Measurements from ENCODE around the gene SLC7A6.

The SLC7A6 gene

DNA sequence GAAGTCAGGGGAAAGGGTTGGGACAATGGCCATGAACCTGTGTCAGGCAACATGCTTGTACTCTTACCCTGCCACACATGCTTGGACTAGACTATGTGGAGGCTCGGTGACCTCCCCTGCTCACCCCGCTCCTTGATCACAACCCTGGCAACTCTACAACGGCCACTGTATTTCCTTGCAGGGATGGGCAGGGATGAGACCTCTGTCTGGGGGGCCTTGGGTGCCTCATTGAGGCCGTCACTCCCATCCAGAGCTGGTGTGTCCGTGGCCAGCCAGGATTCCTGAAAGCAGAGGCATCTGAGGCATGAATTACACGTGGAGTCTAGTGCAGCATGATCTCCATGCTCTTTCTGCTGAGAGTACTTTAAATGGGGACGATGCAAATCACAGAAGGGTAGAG, 18.2 kb upstream of the SLC7A6 start:
- TF ChIP-seq CSRNP3 (CRISPR knock-in tag; IDR thresholded peaks at IDR 0.05): no peak
- no peak for TF ChIP-seq ZNF565 (CRISPR knock-in tag; conservative IDR thresholded peaks at IDR 0.05; ENCODE audit: low read depth)
- TF ChIP-seq TCF4 (CRISPR knock-in tag; IDR thresholded peaks at IDR 0.05; ENCODE audit: borderline replicate concordance): no peak
- TF ChIP-seq SNAI2 (CRISPR knock-in tag; IDR thresholded peaks at IDR 0.05): no peak
- TF ChIP-seq, protein P1, sequence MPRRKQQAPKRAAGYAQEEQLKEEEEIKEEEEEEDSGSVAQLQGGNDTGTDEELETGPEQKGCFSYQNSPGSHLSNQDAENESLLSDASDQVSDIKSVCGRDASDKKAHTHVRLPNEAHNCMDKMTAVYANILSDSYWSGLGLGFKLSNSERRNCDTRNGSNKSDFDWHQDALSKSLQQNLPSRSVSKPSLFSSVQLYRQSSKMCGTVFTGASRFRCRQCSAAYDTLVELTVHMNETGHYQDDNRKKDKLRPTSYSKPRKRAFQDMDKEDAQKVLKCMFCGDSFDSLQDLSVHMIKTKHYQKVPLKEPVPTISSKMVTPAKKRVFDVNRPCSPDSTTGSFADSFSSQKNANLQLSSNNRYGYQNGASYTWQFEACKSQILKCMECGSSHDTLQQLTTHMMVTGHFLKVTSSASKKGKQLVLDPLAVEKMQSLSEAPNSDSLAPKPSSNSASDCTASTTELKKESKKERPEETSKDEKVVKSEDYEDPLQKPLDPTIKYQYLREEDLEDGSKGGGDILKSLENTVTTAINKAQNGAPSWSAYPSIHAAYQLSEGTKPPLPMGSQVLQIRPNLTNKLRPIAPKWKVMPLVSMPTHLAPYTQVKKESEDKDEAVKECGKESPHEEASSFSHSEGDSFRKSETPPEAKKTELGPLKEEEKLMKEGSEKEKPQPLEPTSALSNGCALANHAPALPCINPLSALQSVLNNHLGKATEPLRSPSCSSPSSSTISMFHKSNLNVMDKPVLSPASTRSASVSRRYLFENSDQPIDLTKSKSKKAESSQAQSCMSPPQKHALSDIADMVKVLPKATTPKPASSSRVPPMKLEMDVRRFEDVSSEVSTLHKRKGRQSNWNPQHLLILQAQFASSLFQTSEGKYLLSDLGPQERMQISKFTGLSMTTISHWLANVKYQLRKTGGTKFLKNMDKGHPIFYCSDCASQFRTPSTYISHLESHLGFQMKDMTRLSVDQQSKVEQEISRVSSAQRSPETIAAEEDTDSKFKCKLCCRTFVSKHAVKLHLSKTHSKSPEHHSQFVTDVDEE (CRISPR knock-in tag; IDR thresholded peaks at IDR 0.05): no peak
- no peak for ATAC-seq

DNA sequence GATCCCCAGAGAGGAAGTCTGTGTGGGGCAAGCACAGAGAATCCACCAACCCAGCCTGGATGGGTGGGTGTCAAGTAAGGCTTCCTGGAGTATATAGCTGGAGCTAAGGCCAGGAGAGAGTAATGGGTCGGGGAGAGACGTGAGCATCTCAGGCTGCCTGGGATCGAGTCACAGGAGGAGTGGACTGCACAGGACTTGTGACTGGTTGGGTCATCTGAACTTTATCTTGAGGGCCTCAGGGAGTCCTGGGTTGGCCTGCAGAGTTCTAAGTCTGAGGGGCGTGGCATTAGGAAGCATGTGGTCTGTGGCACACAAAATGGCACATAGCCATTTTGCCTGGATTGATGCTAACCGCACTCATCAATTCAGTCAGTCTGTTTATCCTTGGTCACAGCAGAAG, 17.7 kb upstream of the SLC7A6 start:
- no peak for ATAC-seq
- TF ChIP-seq ZFP30 (CRISPR knock-in tag; IDR thresholded peaks at IDR 0.05): no peak
- TF ChIP-seq ZNF70 (CRISPR knock-in tag; IDR thresholded peaks at IDR 0.05): no peak
- TF ChIP-seq ZNF565 (CRISPR knock-in tag; conservative IDR thresholded peaks at IDR 0.05; ENCODE audit: low read depth): no peak

DNA sequence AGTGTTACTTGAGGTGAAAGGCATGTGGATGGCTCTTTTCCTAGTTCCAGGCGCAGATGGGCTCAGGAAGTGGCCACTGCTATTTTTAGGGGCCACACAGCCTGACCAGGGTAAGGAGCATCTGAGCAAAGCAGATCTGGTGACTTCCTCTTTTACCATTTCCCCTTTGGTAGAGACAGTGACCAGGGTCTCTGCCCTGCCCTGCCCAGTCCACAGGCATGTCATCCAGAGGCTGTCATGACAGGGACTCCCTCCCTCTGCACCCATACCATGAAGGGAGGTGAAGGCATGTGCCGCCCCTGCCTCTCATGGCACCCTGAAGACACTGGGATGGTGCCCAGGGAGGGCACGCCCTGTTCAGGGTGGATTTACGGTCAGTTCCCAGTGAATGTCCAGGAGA, 16.9 kb upstream of the SLC7A6 start:
- TF ChIP-seq ZNF8 (CRISPR knock-in tag; IDR thresholded peaks at IDR 0.05) (no peak), ZFP3 (CRISPR knock-in tag; IDR thresholded peaks at IDR 0.05) (no peak), GLIS3 (CRISPR knock-in tag; IDR thresholded peaks at IDR 0.05) (no peak), ARNTL (CRISPR knock-in tag; IDR thresholded peaks at IDR 0.05; ENCODE audit: borderline replicate concordance, low read depth) (no peak), OSR1 (CRISPR knock-in tag; IDR thresholded peaks at IDR 0.05) (no peak), TCF4 (CRISPR knock-in tag; IDR thresholded peaks at IDR 0.05; ENCODE audit: borderline replicate concordance) (no peak), TOX (CRISPR knock-in tag; IDR thresholded peaks at IDR 0.05; ENCODE audit: borderline replicate concordance) (no peak), ZC3H10 (CRISPR knock-in tag; IDR thresholded peaks at IDR 0.05) (no peak), SNAI2 (CRISPR knock-in tag; IDR thresholded peaks at IDR 0.05) (no peak)
- TF ChIP-seq, protein P2, sequence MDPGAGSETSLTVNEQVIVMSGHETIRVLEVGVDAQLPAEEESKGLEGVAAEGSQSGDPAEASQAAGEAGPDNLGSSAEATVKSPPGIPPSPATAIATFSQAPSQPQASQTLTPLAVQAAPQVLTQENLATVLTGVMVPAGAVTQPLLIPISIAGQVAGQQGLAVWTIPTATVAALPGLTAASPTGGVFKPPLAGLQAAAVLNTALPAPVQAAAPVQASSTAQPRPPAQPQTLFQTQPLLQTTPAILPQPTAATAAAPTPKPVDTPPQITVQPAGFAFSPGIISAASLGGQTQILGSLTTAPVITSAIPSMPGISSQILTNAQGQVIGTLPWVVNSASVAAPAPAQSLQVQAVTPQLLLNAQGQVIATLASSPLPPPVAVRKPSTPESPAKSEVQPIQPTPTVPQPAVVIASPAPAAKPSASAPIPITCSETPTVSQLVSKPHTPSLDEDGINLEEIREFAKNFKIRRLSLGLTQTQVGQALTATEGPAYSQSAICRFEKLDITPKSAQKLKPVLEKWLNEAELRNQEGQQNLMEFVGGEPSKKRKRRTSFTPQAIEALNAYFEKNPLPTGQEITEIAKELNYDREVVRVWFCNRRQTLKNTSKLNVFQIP (CRISPR knock-in tag; IDR thresholded peaks at IDR 0.05; ENCODE audit: borderline replicate concordance, low read depth): no peak

GRCh38 chr16:68247932-68248331, 16.4 kb upstream of the SLC7A6 start:
- no peak for TF ChIP-seq PATZ1 (CRISPR knock-in tag; IDR thresholded peaks at IDR 0.05; ENCODE audit: borderline replicate concordance)
- no peak for ATAC-seq

More for the DNA sequence above, 16.9 kb upstream of the SLC7A6 start:
- no peak for ATAC-seq

DNA sequence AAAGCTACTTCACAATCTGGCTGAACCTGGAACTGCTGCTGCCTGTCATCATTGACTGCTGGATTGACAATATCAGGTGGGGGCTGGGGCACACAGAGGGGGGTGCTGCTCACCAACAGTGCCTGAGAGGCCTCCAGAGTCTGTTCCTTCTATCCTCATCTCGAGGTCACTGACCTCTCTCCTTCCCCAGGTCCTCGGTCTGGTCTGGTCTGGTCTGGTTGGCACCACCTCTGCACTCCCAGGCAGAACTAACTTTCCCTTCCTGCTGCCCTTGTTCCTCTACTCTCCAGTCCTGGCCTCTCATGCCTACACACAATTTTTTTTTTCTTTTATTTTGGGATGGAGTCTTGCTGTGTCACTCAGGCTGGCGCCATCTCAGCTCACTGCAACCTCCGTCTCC, 15.0 kb upstream of the SLC7A6 start:
- ATAC-seq: no peak
- TF ChIP-seq TCF4 (CRISPR knock-in tag; IDR thresholded peaks at IDR 0.05; ENCODE audit: borderline replicate concordance) (no peak), PPARA (CRISPR knock-in tag; IDR thresholded peaks at IDR 0.05; ENCODE audit: borderline replicate concordance) (no peak), CREB5 (CRISPR knock-in tag; IDR thresholded peaks at IDR 0.05; ENCODE audit: low read depth) (no peak), ZNF565 (CRISPR knock-in tag; conservative IDR thresholded peaks at IDR 0.05; ENCODE audit: low read depth) (no peak), ZFP3 (CRISPR knock-in tag; IDR thresholded peaks at IDR 0.05) (no peak), TOX (CRISPR knock-in tag; IDR thresholded peaks at IDR 0.05; ENCODE audit: borderline replicate concordance) (no peak), ARNTL (CRISPR knock-in tag; IDR thresholded peaks at IDR 0.05; ENCODE audit: borderline replicate concordance, low read depth) (no peak), RARB (CRISPR knock-in tag; IDR thresholded peaks at IDR 0.05) (no peak), ZNF70 (CRISPR knock-in tag; IDR thresholded peaks at IDR 0.05) (no peak), PATZ1 (CRISPR knock-in tag; IDR thresholded peaks at IDR 0.05; ENCODE audit: borderline replicate concordance) (no peak), ESRRG (CRISPR knock-in tag; IDR thresholded peaks at IDR 0.05) (no peak), GLIS3 (CRISPR knock-in tag; IDR thresholded peaks at IDR 0.05) (no peak), SNAI2 (CRISPR knock-in tag; IDR thresholded peaks at IDR 0.05) (no peak), ZC3H10 (CRISPR knock-in tag; IDR thresholded peaks at IDR 0.05) (no peak)
- TF ChIP-seq, protein P2 (CRISPR knock-in tag; IDR thresholded peaks at IDR 0.05; ENCODE audit: borderline replicate concordance, low read depth): no peak

Measured in SK-N-SH treated with all-trans-retinoic acid at 6 μM for 48 hours (cell line).